ENCODE results near the gene BRD2.

DNA sequence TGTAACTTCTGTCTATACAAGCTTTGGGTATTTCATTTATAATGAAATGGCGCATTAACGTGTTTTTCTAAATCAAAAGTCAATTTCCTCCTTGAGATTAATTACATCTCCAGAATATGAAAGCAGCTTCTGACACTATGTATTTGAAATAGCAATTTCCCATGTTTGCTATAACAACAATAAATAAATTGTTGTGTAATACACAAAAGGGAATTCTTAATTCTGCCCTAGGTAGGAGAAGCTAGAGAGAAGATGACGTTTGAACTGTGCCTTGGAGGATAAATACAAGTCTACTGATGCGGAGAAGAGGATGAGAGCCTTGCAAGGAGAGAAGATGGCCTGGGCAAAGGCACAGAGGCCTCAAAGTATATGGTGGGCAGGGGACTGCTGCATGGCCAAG, 48.6 kb downstream of the BRD2 start:
- TF ChIP-seq, protein P1, sequence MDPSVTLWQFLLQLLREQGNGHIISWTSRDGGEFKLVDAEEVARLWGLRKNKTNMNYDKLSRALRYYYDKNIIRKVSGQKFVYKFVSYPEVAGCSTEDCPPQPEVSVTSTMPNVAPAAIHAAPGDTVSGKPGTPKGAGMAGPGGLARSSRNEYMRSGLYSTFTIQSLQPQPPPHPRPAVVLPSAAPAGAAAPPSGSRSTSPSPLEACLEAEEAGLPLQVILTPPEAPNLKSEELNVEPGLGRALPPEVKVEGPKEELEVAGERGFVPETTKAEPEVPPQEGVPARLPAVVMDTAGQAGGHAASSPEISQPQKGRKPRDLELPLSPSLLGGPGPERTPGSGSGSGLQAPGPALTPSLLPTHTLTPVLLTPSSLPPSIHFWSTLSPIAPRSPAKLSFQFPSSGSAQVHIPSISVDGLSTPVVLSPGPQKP (IDR thresholded peaks at IDR 0.05; ENCODE audit: low read depth, low read length) = no peak
- TF ChIP-seq POLR2A (IDR thresholded peaks at IDR 0.05; ENCODE audit: low read length) = no peak
- TF ChIP-seq, protein P2, sequence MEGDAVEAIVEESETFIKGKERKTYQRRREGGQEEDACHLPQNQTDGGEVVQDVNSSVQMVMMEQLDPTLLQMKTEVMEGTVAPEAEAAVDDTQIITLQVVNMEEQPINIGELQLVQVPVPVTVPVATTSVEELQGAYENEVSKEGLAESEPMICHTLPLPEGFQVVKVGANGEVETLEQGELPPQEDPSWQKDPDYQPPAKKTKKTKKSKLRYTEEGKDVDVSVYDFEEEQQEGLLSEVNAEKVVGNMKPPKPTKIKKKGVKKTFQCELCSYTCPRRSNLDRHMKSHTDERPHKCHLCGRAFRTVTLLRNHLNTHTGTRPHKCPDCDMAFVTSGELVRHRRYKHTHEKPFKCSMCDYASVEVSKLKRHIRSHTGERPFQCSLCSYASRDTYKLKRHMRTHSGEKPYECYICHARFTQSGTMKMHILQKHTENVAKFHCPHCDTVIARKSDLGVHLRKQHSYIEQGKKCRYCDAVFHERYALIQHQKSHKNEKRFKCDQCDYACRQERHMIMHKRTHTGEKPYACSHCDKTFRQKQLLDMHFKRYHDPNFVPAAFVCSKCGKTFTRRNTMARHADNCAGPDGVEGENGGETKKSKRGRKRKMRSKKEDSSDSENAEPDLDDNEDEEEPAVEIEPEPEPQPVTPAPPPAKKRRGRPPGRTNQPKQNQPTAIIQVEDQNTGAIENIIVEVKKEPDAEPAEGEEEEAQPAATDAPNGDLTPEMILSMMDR (IDR thresholded peaks at IDR 0.05) = no peak
- TF ChIP-seq MAZ (IDR thresholded peaks at IDR 0.05; ENCODE audit: borderline replicate concordance, low read depth, low read length) = no peak
- no peak for TF ChIP-seq JUN (IDR thresholded peaks at IDR 0.05)
- TF ChIP-seq POLR2AphosphoS2 (conservative IDR thresholded peaks at IDR 0.05; ENCODE audit: low read length) = no peak
- no peak for TF ChIP-seq CHD4 (IDR thresholded peaks at IDR 0.05; ENCODE audit: borderline replicate concordance)
- TF ChIP-seq RARB (CRISPR knock-in tag; IDR thresholded peaks at IDR 0.05) = no peak
- TF ChIP-seq, protein P3, sequence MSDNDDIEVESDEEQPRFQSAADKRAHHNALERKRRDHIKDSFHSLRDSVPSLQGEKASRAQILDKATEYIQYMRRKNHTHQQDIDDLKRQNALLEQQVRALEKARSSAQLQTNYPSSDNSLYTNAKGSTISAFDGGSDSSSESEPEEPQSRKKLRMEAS (IDR thresholded peaks at IDR 0.05) = no peak
- no peak for TF ChIP-seq PHF8 (IDR thresholded peaks at IDR 0.05; ENCODE audit: borderline replicate concordance, low read depth)
- no peak for TF ChIP-seq RFX5 (IDR thresholded peaks at IDR 0.05)
- TF ChIP-seq, protein P4, sequence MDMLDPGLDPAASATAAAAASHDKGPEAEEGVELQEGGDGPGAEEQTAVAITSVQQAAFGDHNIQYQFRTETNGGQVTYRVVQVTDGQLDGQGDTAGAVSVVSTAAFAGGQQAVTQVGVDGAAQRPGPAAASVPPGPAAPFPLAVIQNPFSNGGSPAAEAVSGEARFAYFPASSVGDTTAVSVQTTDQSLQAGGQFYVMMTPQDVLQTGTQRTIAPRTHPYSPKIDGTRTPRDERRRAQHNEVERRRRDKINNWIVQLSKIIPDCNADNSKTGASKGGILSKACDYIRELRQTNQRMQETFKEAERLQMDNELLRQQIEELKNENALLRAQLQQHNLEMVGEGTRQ (IDR thresholded peaks at IDR 0.05) = no peak
